ENCODE measurements around the gene IL17D. TPM values are rescaled to one million over a fixed set of nuclear protein-coding genes. Genes with fewer than 3 reads are reported as not detected.
A peak's percentile ranks its signal among the peaks of the same experiment; 100 is the strongest.

Gene IL17D
- total RNA-seq (4.9 and 6.1 TPM in 2 replicates), polyA plus RNA-seq (4.0 and 5.5 TPM in 2 replicates), polyA minus RNA-seq (2.0 and 2.2 TPM in 2 replicates), Bru-seq, nascent RNA (percentile 41 among the genes with signal in this experiment), BruChase-seq, experiment 1, labeled RNA remaining after a 6-hour chase (percentile 61 among the genes with signal in this experiment), BruChase-seq, experiment 2, labeled RNA remaining after a 2-hour chase (percentile 49 among the genes with signal in this experiment)
- polyA plus RNA-seq (2011; cell fraction: cytosol; rRNA removed): 2.3 and 3.2 TPM in 2 replicates
- 2.5 and 3.1 TPM in 2 replicates for polyA plus RNA-seq (2011; cell fraction: nucleus; rRNA removed)
- 16.2 and 17.4 TPM in 2 replicates for polyA plus RNA-seq (2012)
- polyA minus RNA-seq (2011; cell fraction: cytosol; rRNA and poly(A)+ RNA removed): not detected
- polyA minus RNA-seq (2011; cell fraction: nucleus; rRNA and poly(A)+ RNA removed): 0.38 and 0.82 TPM in 2 replicates
- long read RNA-seq, partial matches to known transcripts: 7 of 12 reads
- long read RNA-seq, other reads (novel, unspliced or antisense): 5 of 12 reads

- intact Hi-C loops (cut with micrococcal nuclease): loop anchor here (2.0 to 10.0 kb wide), 2 partner anchors 136 to 178 kb away; partner anchors contain the start of genes CRYL1 and IFT88
- DNase-seq (ENCODE audit: low read depth, low spot score): peak; percentile 42
Measured at GRCh38 chr13:20702915-20703779, at the start of gene IL17D. IL17D (plus strand) TSS chr13:20703699; CDS start chr13:20704002, 303 bp downstream.

More at GRCh38 chr13:20702915-20703779, at the start of gene IL17D:
- TF ChIP-seq FOS (IDR thresholded peaks at IDR 0.05; ENCODE audit: borderline replicate concordance, insufficient read depth, low read length) (no peak), CTCF (IDR thresholded peaks at IDR 0.05; ENCODE audit: extremely low read depth in 1 of 2, insufficient read depth in 1 of 2, low read depth in 1 of 2, low read length in 2 of 2) (no peak)
- peak within 1 kb of the TSS; percentile 90 for H2AFZ ChIP-seq (ENCODE audit: low read depth, low read length)
- H4K20me1 ChIP-seq (replicated peaks; ENCODE audit: control insufficient read depth, extremely low read depth, insufficient read depth, low read length): no peaks in the 10 kb centered on the region
- peak within 1 kb of the TSS; percentile 48 to 64 (median 52) for H3K4me3 ChIP-seq (replicated peaks in 1 of 3; ENCODE audit: insufficient read depth in 1 of 3, low read depth in 1 of 3, low read length in 3 of 3)
- peak; percentile 33 for FAIRE-seq
- CTCF ChIA-PET: interaction anchor here (0.7 to 9.5 kb wide), 26 partner anchors 11 to 506 kb away, joined by 3 to 92 read pairs (median 4); no protein-coding TSS in a partner anchor
- no peaks in the 10 kb centered on the region for H3K9me1 ChIP-seq (replicated peaks; ENCODE audit: control insufficient read depth, extremely low read depth, insufficient read depth, low read length)
- H3K9me3 ChIP-seq (replicated peaks; ENCODE audit: control insufficient read depth, insufficient read depth, low read length): no peaks in the 10 kb centered on the region
- H3K27ac ChIP-seq (ENCODE audit: insufficient read depth, low read depth, low read length): peak within 1 kb of the TSS; percentile 2
- no peaks in the 10 kb centered on the region for H3K36me3 ChIP-seq (ENCODE audit: control insufficient read depth in 2 of 2, extremely low read depth in 1 of 2, insufficient read depth in 2 of 2, low read length in 2 of 2)
- no peaks in the 10 kb centered on the region for H3K27me3 ChIP-seq (ENCODE audit: control insufficient read depth in 2 of 2, insufficient read depth in 2 of 2, low read length in 2 of 2)
- peak within 1 kb of the TSS; percentile 75 for H3K4me2 ChIP-seq (ENCODE audit: insufficient read depth, low read length)
- dilution Hi-C loops (cut with MboI; ENCODE audit: extremely low pct_ligation_motif_present, low sequenced_read_pairs): no loop called here
- POLR2A ChIA-PET: interaction anchor here (1.1 kb wide), 1 partner anchor 11 kb away, joined by 3 read pairs; no protein-coding TSS in a partner anchor
- TSS peak; percentile 38 for BruUV-seq (replicated peaks)
- H3K79me2 ChIP-seq (ENCODE audit: control insufficient read depth, insufficient read depth, low read length): no peaks in the 10 kb centered on the region
- peaks cover 8% of the 10 kb centered on the region for H3K4me1 ChIP-seq (ENCODE audit: control insufficient read depth, extremely low read depth, insufficient read depth, low read length)
- H3K9ac ChIP-seq (replicated peaks; ENCODE audit: extremely low read depth, insufficient read depth, low read length): peak within 1 kb of the TSS; percentile 58
